WTC11 (cell line): Measurements from ENCODE around the gene STPG2. TPM values are rescaled to one million over a fixed set of nuclear protein-coding genes. Genes with fewer than 3 reads are reported as not detected.

Experiments used
- ATAC-seq: fragments of 200-7000 bp; cut with Tn5 transposase; 2 replicates; pipeline ENCODE4 v1.10.0; 2021; ENCODE audit warnings: mild to moderate bottlenecking, moderate library complexity
- CTCF ChIA-PET: fragments of 300-600 bp; sonication (Branson Sonifier 250); formaldehyde crosslinking; loops from one replicate; lab custom pipeline; 2021; ENCODE audit warnings: antibody characterized with exemption; lab: Charles Lee
- POLR2A ChIA-PET: fragments of 350-600 bp; sonication (Branson Sonifier 250); formaldehyde crosslinking; loops from one replicate; lab custom pipeline; 2021; ENCODE audit warnings: antibody characterized with exemption; lab: Charles Lee
- DNase-seq: peaks from one replicate; pipeline ENCODE4 v3.0.0; 2021; ENCODE audit warnings: low spot score
- H3K27ac Mint-ChIP-seq: 2 replicates; pipeline ENCODE4 v1.8.0; 2021; ENCODE audit warnings: mixed read lengths
- H3K27me3 Mint-ChIP-seq: 2 replicates; pipeline ENCODE4 v1.8.0; 2021; ENCODE audit warnings: low read depth, mild to moderate bottlenecking, moderate library complexity, mixed read lengths
- H3K36me3 Mint-ChIP-seq: 2 replicates; pipeline ENCODE4 v1.8.0; 2021; ENCODE audit warnings: mixed read lengths
- H3K4me1 Mint-ChIP-seq: 2 replicates; pipeline ENCODE4 v1.8.0; 2022; ENCODE audit warnings: mixed read lengths
- H3K4me3 Mint-ChIP-seq: 2 replicates; pipeline ENCODE4 v1.8.0; 2021; ENCODE audit warnings: mild to moderate bottlenecking, moderate library complexity, mixed read lengths
- H3K9me3 Mint-ChIP-seq: 2 replicates; pipeline ENCODE4 v1.8.0; 2021; ENCODE audit warnings: mixed read lengths
- AFF4 ChIP-seq: sonication (generic); formaldehyde crosslinking; IDR thresholded peaks from 2 replicates; pipeline ENCODE4 v1.8.1; 2023; ENCODE audit warnings: mild to moderate bottlenecking, missing genetic modification reagents, borderline replicate concordance
- CREB1 ChIP-seq: sonication (generic); formaldehyde crosslinking; IDR thresholded peaks from 2 replicates; pipeline ENCODE4 v1.8.0; 2023; ENCODE audit warnings: mild to moderate bottlenecking, missing genetic modification reagents
- CTCF ChIP-seq: fragments of 200-600 bp; IDR thresholded peaks from 2 replicates; pipeline ENCODE4 v1.8.0; 2022; ENCODE audit warnings: antibody characterized with exemption
- E2F1 ChIP-seq: sonication (generic); formaldehyde crosslinking; IDR thresholded peaks from 2 replicates; pipeline ENCODE4 v1.8.0; 2022; ENCODE audit warnings: mild to moderate bottlenecking, missing genetic modification reagents
- ERG ChIP-seq: fragments of 250-450 bp; sonication (Bioruptor Pico); IDR thresholded peaks from 2 replicates; pipeline ENCODE4 v1.8.0; 2021; ENCODE audit warnings: mild to moderate bottlenecking
- FOXK1 ChIP-seq: sonication (generic); formaldehyde crosslinking; IDR thresholded peaks from 2 replicates; pipeline ENCODE4 v1.8.0; 2022; ENCODE audit warnings: mild to moderate bottlenecking, moderate library complexity, missing genetic modification reagents
- FOXP1 ChIP-seq: sonication (generic); formaldehyde crosslinking; IDR thresholded peaks from 2 replicates; pipeline ENCODE4 v1.8.0; 2022; ENCODE audit warnings: missing genetic modification reagents, mild to moderate bottlenecking, moderate library complexity, borderline replicate concordance
- HMGA2 ChIP-seq: fragments of 250-450 bp; sonication (Bioruptor Pico); IDR thresholded peaks from 2 replicates; pipeline ENCODE4 v1.4.0; 2021; ENCODE audit warnings: mild to moderate bottlenecking, moderate library complexity
- JUN ChIP-seq: sonication (generic); formaldehyde crosslinking; IDR thresholded peaks from 2 replicates; pipeline ENCODE4 v1.8.0; 2023; ENCODE audit warnings: mild to moderate bottlenecking, missing genetic modification reagents
- MLX ChIP-seq: sonication (generic); formaldehyde crosslinking; IDR thresholded peaks from 2 replicates; pipeline ENCODE4 v1.8.1; 2023; ENCODE audit warnings: mild to moderate bottlenecking, missing genetic modification reagents, moderate library complexity
- PREB ChIP-seq: sonication (generic); formaldehyde crosslinking; IDR thresholded peaks from 2 replicates; pipeline ENCODE4 v1.8.1; 2022; ENCODE audit warnings: mild to moderate bottlenecking, missing genetic modification reagents, moderate library complexity, borderline replicate concordance
- RORB ChIP-seq: fragments of 250-450 bp; sonication (Bioruptor Pico); IDR thresholded peaks from 2 replicates; pipeline ENCODE4 v1.9.0; 2021; ENCODE audit warnings: mild to moderate bottlenecking
- ZBTB21 ChIP-seq: sonication (generic); formaldehyde crosslinking; IDR thresholded peaks from 2 replicates; pipeline ENCODE4 v1.8.1; 2023; ENCODE audit warnings: mild to moderate bottlenecking, missing genetic modification reagents, borderline replicate concordance
- ZMAT4 ChIP-seq: fragments of 250-450 bp; sonication (Bioruptor Pico); IDR thresholded peaks from 2 replicates; pipeline ENCODE4 v1.9.0; 2021; ENCODE audit warnings: mild to moderate bottlenecking
- ZNF121 ChIP-seq: sonication (generic); formaldehyde crosslinking; IDR thresholded peaks from 2 replicates; pipeline ENCODE4 v1.8.0; 2023; ENCODE audit warnings: missing genetic modification reagents
- ZNF138 ChIP-seq: sonication (generic); formaldehyde crosslinking; conservative IDR thresholded peaks from 2 replicates; pipeline ENCODE4 v1.8.1; 2022; ENCODE audit warnings: mild to moderate bottlenecking, moderate library complexity, missing genetic modification reagents
- ZSCAN18 ChIP-seq: fragments of 250-450 bp; sonication (Bioruptor Pico); IDR thresholded peaks from 2 replicates; pipeline ENCODE4 v2.1.2; 2022; ENCODE audit warnings: mild to moderate bottlenecking, moderate library complexity
- total RNA-seq: library from RNA; stranded (reverse); gene quantifications from 3 replicates; pipeline ENCODE4 v1.2.3, GENCODE V29; 2021

Gene STPG2
- total RNA-seq, 1 experiment from 2014 or later, result 0.17 TPM

- Mint-ChIP-seq H3K4me1 (no peaks in the 10 kb centered on the region), H3K36me3 (peaks cover 7% of the 10 kb centered on the region; the same call in 1 of the 2 replicates), H3K27me3 (no peaks in the 10 kb centered on the region), H3K9me3 (peaks cover 42% of the 10 kb centered on the region), H3K4me3 (no peak overlapping the region), H3K27ac (no peak overlapping the region)
- ATAC-seq, result no peak
- POLR2A ChIA-PET, result no interaction called here
- no peak for DNase-seq
- TF ChIP-seq ZBTB21 (CRISPR knock-in tag) (no peak), ZSCAN18 (no peak), ERG (CRISPR knock-in tag) (no peak), ZMAT4 (no peak), E2F1 (CRISPR knock-in tag) (no peak), MLX (CRISPR knock-in tag) (no peak), JUN (CRISPR knock-in tag) (no peak), FOXP1 (CRISPR knock-in tag) (no peak), ZNF138 (CRISPR knock-in tag) (no peak), AFF4 (no peak), CREB1 (CRISPR knock-in tag) (no peak), HMGA2 (CRISPR knock-in tag) (no peak), FOXK1 (CRISPR knock-in tag) (no peak), RORB (CRISPR knock-in tag) (no peak), PREB (CRISPR knock-in tag) (no peak), CTCF (no peak), ZNF121 (CRISPR knock-in tag) (no peak)
- CTCF ChIA-PET, result no interaction called here
Measured at GRCh38 chr4:97952763-97953162, 190.5 kb downstream of the STPG2 start.
